HepG2 (cell line): Measurements from ENCODE around the gene SORL1-AS1.
A peak's percentile ranks its signal among the peaks of the same experiment; 100 is the strongest.

Experiments
- CAMTA2 ChIP-seq: sonication (generic); formaldehyde crosslinking; IDR thresholded peaks from 2 replicates; pipeline ENCODE4 v1.4.0; 2020; ENCODE audit warnings: mild to moderate bottlenecking, missing genetic modification reagents, borderline replicate concordance
- CEBPB ChIP-seq: IDR thresholded peaks from 2 replicates; pipeline ENCODE4 v1.6.1; 2011; ENCODE audit warnings: low read depth, low read length, improper control_type of control experiment, borderline replicate concordance
- CEBPG ChIP-seq: IDR thresholded peaks from 2 replicates; pipeline ENCODE4 v1.6.1; 2016
- DPF2 ChIP-seq: sonication (generic); formaldehyde crosslinking; IDR thresholded peaks from 2 replicates; pipeline ENCODE4 v1.4.0; 2020; ENCODE audit warnings: mild to moderate bottlenecking, low read depth, missing genetic modification reagents, borderline replicate concordance
- FLYWCH1 ChIP-seq: sonication (generic); formaldehyde crosslinking; IDR thresholded peaks from 2 replicates; pipeline ENCODE4 v1.8.1; 2023; ENCODE audit warnings: mild to moderate bottlenecking, missing genetic modification reagents
- GATAD2A ChIP-seq: IDR thresholded peaks from 2 replicates; pipeline ENCODE4 v1.6.1; 2016
- HNRNPLL ChIP-seq: fragments of 200-400 bp; formaldehyde crosslinking; IDR thresholded peaks from 2 replicates; pipeline ENCODE4 v1.6.1; 2017; ENCODE audit warnings: mild to moderate bottlenecking, low read depth, low read length; ENCODE audit not compliant: poor library complexity, severe bottlenecking
- MIER2 ChIP-seq: IDR thresholded peaks from 2 replicates; pipeline ENCODE4 v1.6.1; 2016; ENCODE audit warnings: missing biosample characterization, missing genetic modification reagents
- MIER3 ChIP-seq: IDR thresholded peaks from 2 replicates; pipeline ENCODE4 v1.6.1; 2016; ENCODE audit warnings: missing compliant biosample characterization, borderline replicate concordance
- NCOR1 ChIP-seq: fragments of 200-600 bp; sonication (generic); IDR thresholded peaks from 2 replicates; pipeline ENCODE4 v1.7.0; 2017; ENCODE audit warnings: antibody characterized with exemption, low read length, borderline replicate concordance
- PHF5A ChIP-seq: IDR thresholded peaks from one replicate; pipeline ENCODE4 v1.6.1; 2018; ENCODE audit warnings: low read depth, missing genetic modification reagents; ENCODE audit not compliant: unreplicated experiment
- PPARG ChIP-seq: conservative IDR thresholded peaks from 2 replicates; pipeline ENCODE4 v1.6.1; 2016; ENCODE audit warnings: missing biosample characterization, missing genetic modification reagents
- SALL1 ChIP-seq: sonication (generic); formaldehyde crosslinking; IDR thresholded peaks from 2 replicates; pipeline ENCODE4 v1.8.0; 2022; ENCODE audit warnings: mild to moderate bottlenecking, missing genetic modification reagents
- SALL2 ChIP-seq: sonication (generic); formaldehyde crosslinking; IDR thresholded peaks from 2 replicates; pipeline ENCODE4 v1.8.1; 2023; ENCODE audit warnings: mild to moderate bottlenecking, missing genetic modification reagents, inconsistent platforms
- ZMYM4 ChIP-seq: sonication (generic); formaldehyde crosslinking; IDR thresholded peaks from 2 replicates; pipeline ENCODE4 v1.8.1; 2023; ENCODE audit warnings: mild to moderate bottlenecking, missing genetic modification reagents
- ZSCAN12 ChIP-seq: sonication (generic); formaldehyde crosslinking; IDR thresholded peaks from 2 replicates; pipeline ENCODE4 v1.9.0; 2021; ENCODE audit warnings: mild to moderate bottlenecking, missing genetic modification reagents
- ZZZ3 ChIP-seq: sonication (generic); formaldehyde crosslinking; IDR thresholded peaks from 2 replicates; pipeline ENCODE4 v1.4.0; 2020; ENCODE audit warnings: missing genetic modification reagents, mild to moderate bottlenecking, borderline replicate concordance
- TF ChIP-seq, protein P1 (sequence below): sonication (generic); formaldehyde crosslinking; IDR thresholded peaks from 2 replicates; pipeline ENCODE4 v1.4.0; 2020; ENCODE audit warnings: missing genetic modification reagents, borderline replicate concordance
- TF ChIP-seq, protein P2 (sequence below): sonication (generic); formaldehyde crosslinking; IDR thresholded peaks from 2 replicates; pipeline ENCODE4 v1.4.0; 2020; ENCODE audit warnings: missing genetic modification reagents
- TF ChIP-seq, protein P3 (sequence below): sonication (generic); formaldehyde crosslinking; IDR thresholded peaks from 2 replicates; pipeline ENCODE4 v1.5.0; 2020; ENCODE audit warnings: mild to moderate bottlenecking, missing genetic modification reagents
- TF ChIP-seq, protein P4 (sequence below): sonication (generic); formaldehyde crosslinking; IDR thresholded peaks from 2 replicates; pipeline ENCODE4 v1.5.0; 2020; ENCODE audit warnings: missing genetic modification reagents

The SORL1-AS1 gene

DNA sequence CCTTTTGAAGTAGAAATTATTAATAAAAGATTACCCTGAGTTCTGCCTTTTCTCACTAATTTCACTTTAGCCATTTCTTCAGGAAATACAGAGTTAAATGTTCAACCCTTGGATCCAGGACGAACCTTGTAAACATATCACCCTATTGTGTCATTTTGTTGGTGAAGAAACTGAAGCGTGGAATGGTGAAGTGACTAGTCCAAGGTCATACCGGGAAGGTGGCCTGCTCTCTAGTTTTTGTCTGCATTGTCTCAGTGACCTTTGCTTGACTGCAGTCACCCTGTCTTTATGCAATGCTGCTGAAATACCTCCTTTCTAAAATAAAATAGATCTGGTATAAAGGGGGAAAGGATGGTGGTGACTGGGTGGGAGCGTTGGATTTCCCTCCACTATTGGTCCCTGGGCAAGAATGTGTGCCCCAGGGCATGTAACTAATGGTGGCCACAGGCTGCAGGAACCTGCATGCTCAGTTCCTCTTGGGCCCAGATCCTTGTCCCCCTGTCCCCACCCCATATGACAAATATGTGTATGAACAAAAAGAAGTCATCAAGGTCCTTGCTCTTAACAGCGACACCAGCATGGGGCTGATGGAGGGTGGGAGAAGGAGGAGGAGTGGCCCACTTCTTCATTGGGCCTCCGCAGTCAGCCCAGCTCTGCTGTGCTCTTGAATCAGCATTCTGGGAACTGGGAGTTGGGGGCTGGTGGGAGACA lies 977 bp upstream of the SORL1-AS1 start (continued):
- TF ChIP-seq DPF2 (CRISPR knock-in tag) (no peak), CAMTA2 (CRISPR knock-in tag) (no peak), MIER2 (CRISPR knock-in tag) (no peak), MIER3 (peak; percentile 38; the same call in 1 of the 2 replicates), PPARG (peak; percentile 51), FLYWCH1 (no peak), ZZZ3 (CRISPR knock-in tag) (no peak), CEBPG (CRISPR knock-in tag) (peak; percentile 86), CEBPB (peak; percentile 87), NCOR1 (peak; percentile 76; the same call in 1 of the 2 replicates), ZMYM4 (CRISPR knock-in tag) (peak; percentile 35; the same call in 1 of the 2 replicates), HNRNPLL (no peak), ZSCAN12 (CRISPR knock-in tag) (no peak), SALL1 (peak; percentile 51; the same call in 1 of the 2 replicates), SALL2 (CRISPR knock-in tag) (no peak), GATAD2A (CRISPR knock-in tag) (peak; percentile 87), PHF5A (no peak)
- TF ChIP-seq, protein P1, sequence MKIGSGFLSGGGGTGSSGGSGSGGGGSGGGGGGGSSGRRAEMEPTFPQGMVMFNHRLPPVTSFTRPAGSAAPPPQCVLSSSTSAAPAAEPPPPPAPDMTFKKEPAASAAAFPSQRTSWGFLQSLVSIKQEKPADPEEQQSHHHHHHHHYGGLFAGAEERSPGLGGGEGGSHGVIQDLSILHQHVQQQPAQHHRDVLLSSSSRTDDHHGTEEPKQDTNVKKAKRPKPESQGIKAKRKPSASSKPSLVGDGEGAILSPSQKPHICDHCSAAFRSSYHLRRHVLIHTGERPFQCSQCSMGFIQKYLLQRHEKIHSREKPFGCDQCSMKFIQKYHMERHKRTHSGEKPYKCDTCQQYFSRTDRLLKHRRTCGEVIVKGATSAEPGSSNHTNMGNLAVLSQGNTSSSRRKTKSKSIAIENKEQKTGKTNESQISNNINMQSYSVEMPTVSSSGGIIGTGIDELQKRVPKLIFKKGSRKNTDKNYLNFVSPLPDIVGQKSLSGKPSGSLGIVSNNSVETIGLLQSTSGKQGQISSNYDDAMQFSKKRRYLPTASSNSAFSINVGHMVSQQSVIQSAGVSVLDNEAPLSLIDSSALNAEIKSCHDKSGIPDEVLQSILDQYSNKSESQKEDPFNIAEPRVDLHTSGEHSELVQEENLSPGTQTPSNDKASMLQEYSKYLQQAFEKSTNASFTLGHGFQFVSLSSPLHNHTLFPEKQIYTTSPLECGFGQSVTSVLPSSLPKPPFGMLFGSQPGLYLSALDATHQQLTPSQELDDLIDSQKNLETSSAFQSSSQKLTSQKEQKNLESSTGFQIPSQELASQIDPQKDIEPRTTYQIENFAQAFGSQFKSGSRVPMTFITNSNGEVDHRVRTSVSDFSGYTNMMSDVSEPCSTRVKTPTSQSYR (CRISPR knock-in tag): no peak
- TF ChIP-seq, protein P2, sequence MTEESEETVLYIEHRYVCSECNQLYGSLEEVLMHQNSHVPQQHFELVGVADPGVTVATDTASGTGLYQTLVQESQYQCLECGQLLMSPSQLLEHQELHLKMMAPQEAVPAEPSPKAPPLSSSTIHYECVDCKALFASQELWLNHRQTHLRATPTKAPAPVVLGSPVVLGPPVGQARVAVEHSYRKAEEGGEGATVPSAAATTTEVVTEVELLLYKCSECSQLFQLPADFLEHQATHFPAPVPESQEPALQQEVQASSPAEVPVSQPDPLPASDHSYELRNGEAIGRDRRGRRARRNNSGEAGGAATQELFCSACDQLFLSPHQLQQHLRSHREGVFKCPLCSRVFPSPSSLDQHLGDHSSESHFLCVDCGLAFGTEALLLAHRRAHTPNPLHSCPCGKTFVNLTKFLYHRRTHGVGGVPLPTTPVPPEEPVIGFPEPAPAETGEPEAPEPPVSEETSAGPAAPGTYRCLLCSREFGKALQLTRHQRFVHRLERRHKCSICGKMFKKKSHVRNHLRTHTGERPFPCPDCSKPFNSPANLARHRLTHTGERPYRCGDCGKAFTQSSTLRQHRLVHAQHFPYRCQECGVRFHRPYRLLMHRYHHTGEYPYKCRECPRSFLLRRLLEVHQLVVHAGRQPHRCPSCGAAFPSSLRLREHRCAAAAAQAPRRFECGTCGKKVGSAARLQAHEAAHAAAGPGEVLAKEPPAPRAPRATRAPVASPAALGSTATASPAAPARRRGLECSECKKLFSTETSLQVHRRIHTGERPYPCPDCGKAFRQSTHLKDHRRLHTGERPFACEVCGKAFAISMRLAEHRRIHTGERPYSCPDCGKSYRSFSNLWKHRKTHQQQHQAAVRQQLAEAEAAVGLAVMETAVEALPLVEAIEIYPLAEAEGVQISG: peak; percentile 35; the same call in 1 of the 2 replicates
- TF ChIP-seq, protein P3, sequence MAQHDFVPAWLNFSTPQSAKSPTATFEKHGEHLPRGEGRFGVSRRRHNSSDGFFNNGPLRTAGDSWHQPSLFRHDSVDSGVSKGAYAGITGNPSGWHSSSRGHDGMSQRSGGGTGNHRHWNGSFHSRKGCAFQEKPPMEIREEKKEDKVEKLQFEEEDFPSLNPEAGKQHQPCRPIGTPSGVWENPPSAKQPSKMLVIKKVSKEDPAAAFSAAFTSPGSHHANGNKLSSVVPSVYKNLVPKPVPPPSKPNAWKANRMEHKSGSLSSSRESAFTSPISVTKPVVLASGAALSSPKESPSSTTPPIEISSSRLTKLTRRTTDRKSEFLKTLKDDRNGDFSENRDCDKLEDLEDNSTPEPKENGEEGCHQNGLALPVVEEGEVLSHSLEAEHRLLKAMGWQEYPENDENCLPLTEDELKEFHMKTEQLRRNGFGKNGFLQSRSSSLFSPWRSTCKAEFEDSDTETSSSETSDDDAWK (CRISPR knock-in tag): no peak
- TF ChIP-seq, protein P4, sequence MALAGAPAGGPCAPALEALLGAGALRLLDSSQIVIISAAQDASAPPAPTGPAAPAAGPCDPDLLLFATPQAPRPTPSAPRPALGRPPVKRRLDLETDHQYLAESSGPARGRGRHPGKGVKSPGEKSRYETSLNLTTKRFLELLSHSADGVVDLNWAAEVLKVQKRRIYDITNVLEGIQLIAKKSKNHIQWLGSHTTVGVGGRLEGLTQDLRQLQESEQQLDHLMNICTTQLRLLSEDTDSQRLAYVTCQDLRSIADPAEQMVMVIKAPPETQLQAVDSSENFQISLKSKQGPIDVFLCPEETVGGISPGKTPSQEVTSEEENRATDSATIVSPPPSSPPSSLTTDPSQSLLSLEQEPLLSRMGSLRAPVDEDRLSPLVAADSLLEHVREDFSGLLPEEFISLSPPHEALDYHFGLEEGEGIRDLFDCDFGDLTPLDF (CRISPR knock-in tag): no peak
